DOHH2 (cell line): ENCODE results near the gene SYT14.

Experiments
- H3F3A ChIP-seq: fragments of 200-600 bp; sonication (generic), shearing (Covaris generic); 2 replicates; pipeline ENCODE4 v1.6.0; 2016; ENCODE audit warnings: antibody characterized with exemption, mild to moderate bottlenecking; ENCODE audit not compliant: control insufficient read depth, insufficient read depth
- H3K27ac ChIP-seq: fragments of 200-600 bp; sonication (generic); 2 replicates; pipeline ENCODE4 v1.5.1; 2014; ENCODE audit warnings: low read depth, mild to moderate bottlenecking, low read length, moderate library complexity
- H3K27me3 ChIP-seq: fragments of 200-600 bp; sonication (generic); 2 replicates; pipeline ENCODE4 v1.6.1; 2014; ENCODE audit warnings: mild to moderate bottlenecking, low read length, mixed read lengths; ENCODE audit not compliant: control insufficient read depth
- H3K36me3 ChIP-seq: fragments of 200-600 bp; sonication (generic); 2 replicates; pipeline ENCODE4 v1.6.1; 2014; ENCODE audit warnings: mild to moderate bottlenecking, low read length, moderate library complexity, mixed read lengths; ENCODE audit not compliant: control insufficient read depth
- H3K4me1 ChIP-seq: fragments of 200-600 bp; sonication (generic); 2 replicates; pipeline ENCODE4 v1.6.1; 2014; ENCODE audit warnings: mild to moderate bottlenecking, low read length, mixed read lengths; ENCODE audit not compliant: control insufficient read depth
- H3K4me2 ChIP-seq: fragments of 200-600 bp; sonication (generic); 2 replicates; pipeline ENCODE4 v1.6.0; 2014; ENCODE audit warnings: mild to moderate bottlenecking, low read length, moderate library complexity
- H3K4me3 ChIP-seq: fragments of 200-600 bp; sonication (generic); 2 replicates; pipeline ENCODE4 v1.5.1; 2014; ENCODE audit warnings: mild to moderate bottlenecking, low read length, mixed read lengths
- H3K79me2 ChIP-seq: fragments of 200-600 bp; sonication (generic); 2 replicates; pipeline ENCODE4 v1.6.1; 2014; ENCODE audit warnings: mild to moderate bottlenecking, low read length, mixed read lengths; ENCODE audit not compliant: control insufficient read depth
- H3K9me2 ChIP-seq: fragments of 200-600 bp; sonication (generic); replicated peaks from 2 replicates; pipeline ENCODE4 v1.6.1; 2014; ENCODE audit warnings: mild to moderate bottlenecking, low read length, mixed read lengths; ENCODE audit not compliant: control insufficient read depth
- H3K9me3 ChIP-seq: fragments of 200-600 bp; sonication (generic); 2 replicates; pipeline ENCODE4 v1.6.1; 2014; ENCODE audit warnings: antibody characterized with exemption, low read length, mixed read lengths; ENCODE audit not compliant: control insufficient read depth, insufficient read depth
- H4K20me1 ChIP-seq: fragments of 200-600 bp; sonication (generic); 2 replicates; pipeline ENCODE4 v1.6.0; 2014; ENCODE audit warnings: low read depth, mild to moderate bottlenecking, antibody characterized with exemption, low read length, moderate library complexity; ENCODE audit not compliant: control insufficient read depth, insufficient read depth
- EZH2phosphoT487 ChIP-seq: fragments of 200-600 bp; sonication (generic); IDR thresholded peaks from 2 replicates; pipeline ENCODE4 v1.6.1; 2017; ENCODE audit warnings: borderline replicate concordance, mild to moderate bottlenecking, antibody characterized with exemption, low read length, moderate library complexity, mixed read lengths
- TF ChIP-seq, protein P1 (sequence below): fragments of 200-600 bp; sonication (generic); IDR thresholded peaks from one replicate; pipeline ENCODE4 v1.5.1; 2014; ENCODE audit warnings: antibody characterized with exemption, mild to moderate bottlenecking, low read depth, low read length; ENCODE audit not compliant: poor library complexity, severe bottlenecking

The SYT14 gene

DNA sequence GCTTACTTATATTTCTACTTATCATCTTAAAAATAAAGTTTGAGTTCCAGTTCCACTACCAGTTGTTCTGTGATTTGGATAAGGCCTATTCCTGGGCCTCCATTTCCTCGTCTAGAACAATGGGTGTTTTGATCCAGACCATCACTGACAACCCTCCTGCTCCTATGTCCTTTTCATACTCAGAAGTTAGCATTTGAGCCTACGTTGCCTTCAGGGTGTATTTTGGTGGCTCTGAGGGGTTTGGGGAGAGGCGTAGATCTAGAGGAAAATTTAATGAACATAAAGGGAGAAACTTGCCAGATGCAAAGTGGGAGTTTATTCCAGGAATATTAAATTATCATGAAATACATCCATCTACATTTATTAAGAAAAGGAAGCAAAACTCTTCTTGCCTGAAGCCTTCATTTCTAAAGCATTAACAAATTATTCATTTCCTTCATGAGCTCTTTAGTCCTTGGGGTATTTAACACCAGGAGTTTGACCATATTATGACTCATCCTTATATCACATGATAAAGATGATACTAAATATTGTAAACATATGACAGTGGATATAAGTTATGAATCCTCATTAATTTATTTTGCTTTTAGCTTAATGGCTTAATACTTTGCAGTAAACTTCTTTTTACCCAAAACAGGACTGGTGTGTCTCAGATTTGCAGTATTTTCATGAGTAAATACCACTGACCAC lies 47.2 kb upstream of the SYT14 start:
- H3K4me1 ChIP-seq = no peaks in the 10 kb centered on the region
- no peaks in the 10 kb centered on the region for H4K20me1 ChIP-seq
- TF ChIP-seq, protein P1, sequence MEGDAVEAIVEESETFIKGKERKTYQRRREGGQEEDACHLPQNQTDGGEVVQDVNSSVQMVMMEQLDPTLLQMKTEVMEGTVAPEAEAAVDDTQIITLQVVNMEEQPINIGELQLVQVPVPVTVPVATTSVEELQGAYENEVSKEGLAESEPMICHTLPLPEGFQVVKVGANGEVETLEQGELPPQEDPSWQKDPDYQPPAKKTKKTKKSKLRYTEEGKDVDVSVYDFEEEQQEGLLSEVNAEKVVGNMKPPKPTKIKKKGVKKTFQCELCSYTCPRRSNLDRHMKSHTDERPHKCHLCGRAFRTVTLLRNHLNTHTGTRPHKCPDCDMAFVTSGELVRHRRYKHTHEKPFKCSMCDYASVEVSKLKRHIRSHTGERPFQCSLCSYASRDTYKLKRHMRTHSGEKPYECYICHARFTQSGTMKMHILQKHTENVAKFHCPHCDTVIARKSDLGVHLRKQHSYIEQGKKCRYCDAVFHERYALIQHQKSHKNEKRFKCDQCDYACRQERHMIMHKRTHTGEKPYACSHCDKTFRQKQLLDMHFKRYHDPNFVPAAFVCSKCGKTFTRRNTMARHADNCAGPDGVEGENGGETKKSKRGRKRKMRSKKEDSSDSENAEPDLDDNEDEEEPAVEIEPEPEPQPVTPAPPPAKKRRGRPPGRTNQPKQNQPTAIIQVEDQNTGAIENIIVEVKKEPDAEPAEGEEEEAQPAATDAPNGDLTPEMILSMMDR = no peak
- TF ChIP-seq EZH2phosphoT487 = no peak
- no peaks in the 10 kb centered on the region for H3K79me2 ChIP-seq
- H3K27ac ChIP-seq = no peak overlapping the region
- no peaks in the 10 kb centered on the region for H3K9me3 ChIP-seq
- no peak overlapping the region for H3K4me3 ChIP-seq
- H3K9me2 ChIP-seq = no peaks in the 10 kb centered on the region
- no peak overlapping the region for H3K4me2 ChIP-seq
- H3K27me3 ChIP-seq = no peaks in the 10 kb centered on the region
- H3F3A ChIP-seq = no peaks in the 10 kb centered on the region
- H3K36me3 ChIP-seq = no peaks in the 10 kb centered on the region

DNA sequence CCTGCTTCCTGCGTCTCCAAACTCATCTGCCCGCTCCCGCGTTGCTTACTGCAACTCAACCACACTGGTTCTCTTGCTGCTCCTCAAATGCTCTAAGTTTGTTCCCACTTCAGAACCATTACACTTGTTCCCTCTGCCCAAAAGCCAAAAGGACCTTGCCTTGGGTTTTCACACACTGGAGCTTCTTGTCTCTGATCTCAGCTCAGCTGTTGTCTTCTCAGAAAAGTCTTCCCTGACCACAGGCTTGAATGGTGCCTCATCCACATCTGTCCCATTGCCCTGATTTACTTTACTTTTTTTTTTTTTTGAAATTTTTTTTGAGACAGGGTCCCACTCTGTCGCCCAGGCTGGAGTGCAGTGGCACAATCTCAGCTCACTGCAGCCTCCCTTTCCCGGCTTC lies 44.3 kb upstream of the SYT14 start:
- Histone ChIP-seq H3K79me2 (no peaks in the 10 kb centered on the region), H3F3A (no peaks in the 10 kb centered on the region), H3K9me3 (no peaks in the 10 kb centered on the region), H3K4me1 (no peaks in the 10 kb centered on the region), H3K27ac (no peak overlapping the region), H3K36me3 (no peaks in the 10 kb centered on the region), H3K4me2 (no peak overlapping the region), H3K27me3 (no peaks in the 10 kb centered on the region), H4K20me1 (no peaks in the 10 kb centered on the region), H3K4me3 (no peak overlapping the region), H3K9me2 (no peaks in the 10 kb centered on the region)
- TF ChIP-seq, protein P1 = no peak
- TF ChIP-seq EZH2phosphoT487 = no peak

DNA sequence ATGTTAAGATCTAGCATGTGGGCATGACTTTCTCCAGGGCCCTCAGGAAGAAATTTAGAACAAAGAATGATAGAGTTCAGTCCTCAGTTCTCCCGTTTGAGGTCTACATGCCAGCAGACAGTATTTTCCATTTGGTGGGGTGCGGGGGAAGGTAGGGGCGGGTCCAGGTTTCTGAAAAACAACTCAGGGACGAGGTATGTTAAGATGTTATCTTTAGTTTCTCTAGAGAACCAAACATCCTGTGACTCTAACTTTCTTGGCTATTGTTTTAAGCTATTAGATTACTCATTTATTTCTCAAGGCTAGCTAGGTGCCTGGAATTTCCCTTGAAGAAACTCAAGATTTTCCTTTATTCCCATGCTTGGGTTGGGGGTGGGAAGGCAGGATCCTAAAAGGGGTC lies 42.3 kb upstream of the SYT14 start:
- Histone ChIP-seq H3K27ac (no peak overlapping the region), H3K4me2 (no peak overlapping the region), H4K20me1 (no peaks in the 10 kb centered on the region), H3K36me3 (no peaks in the 10 kb centered on the region), H3K27me3 (no peaks in the 10 kb centered on the region), H3F3A (no peaks in the 10 kb centered on the region), H3K79me2 (no peaks in the 10 kb centered on the region), H3K4me3 (no peak overlapping the region), H3K9me3 (no peaks in the 10 kb centered on the region), H3K4me1 (no peaks in the 10 kb centered on the region), H3K9me2 (no peaks in the 10 kb centered on the region)
- TF ChIP-seq EZH2phosphoT487 = no peak
- TF ChIP-seq, protein P1 = no peak
